Esophagus squamous epithelium (tissue), 4 donors: ENCODE measurements around the gene PCDHB16.
"Not testable (repeated sequence)": the region's sequence is repeated elsewhere in the genome, so short reads cannot be mapped to it uniquely, and the experiment has no call there.

Experiments used
- CTCF ChIP-seq, 6 experiments: fragments of 450-650 bp in 4 of 6; fragments of 200-600 bp in 2 of 6; sonication (generic) in 2 of 6; IDR thresholded peaks; one replicate each; pipeline ENCODE4 v1.5.1; 2016 to 2019; ENCODE audit warnings: antibody characterized with exemption in 6 of 6, mild to moderate bottlenecking in 4 of 6, moderate library complexity in 4 of 6
- POLR2A ChIP-seq, 4 donors: fragments of 450-650 bp; IDR thresholded peaks; one replicate each; pipeline ENCODE4 v1.6.1; 2017; ENCODE audit warnings: antibody characterized with exemption in 4 of 4, mild to moderate bottlenecking in 4 of 4, moderate library complexity in 3 of 4

- not testable (repeated sequence) for TF ChIP-seq POLR2A, CTCF (IDR thresholded peaks at IDR 0.05)
Measured at GRCh38 chr5:141189131-141189530, 6.9 kb downstream of the PCDHB16 start.
